Measurements from ENCODE around the gene SRCIN1.

GRCh38 chr17:38585056-38585917 lies 20.5 kb downstream of the SRCIN1 start:
- no peak for TF ChIP-seq CTCF (IDR thresholded peaks at IDR 0.05)
- no peak for TF ChIP-seq POLR2A (IDR thresholded peaks at IDR 0.05)

All from thyroid gland (tissue), 4 donors.